ENCODE results near the gene MCC.

- no peak for TF ChIP-seq CTCF (IDR thresholded peaks at IDR 0.05; ENCODE audit: low read length)
- TF ChIP-seq EZH2 (optimal IDR thresholded peaks at IDR 0.05; ENCODE audit: low read depth, low read length): no peak
These were observed 158.3 kb downstream of the MCC start for GRCh38 chr5:113329981-113330380.

Data from MM.1S (cell line).